ENCODE results near the gene TDRD7.
A peak's percentile ranks its signal among the peaks of the same experiment; 100 is the strongest.

Gene TDRD7

GRCh38 chr9:97479496-97480159 lies 67.7 kb downstream of the TDRD7 start:
- no peak for DNase-seq (ENCODE audit: extremely low read depth, insufficient read length)
- H3K27me3 ChIP-seq (replicated peaks; ENCODE audit: control insufficient read depth, insufficient read depth, low read length) = no peaks in the 10 kb centered on the region
- TF ChIP-seq CTCF (IDR thresholded peaks at IDR 0.05; ENCODE audit: insufficient read depth, low read length, poor library complexity, severe bottlenecking) = no peak
- peaks cover 4% of the 10 kb centered on the region for H3K36me3 ChIP-seq (ENCODE audit: control insufficient read depth, insufficient read depth, low read length)
- H3K4me3 ChIP-seq (replicated peaks; ENCODE audit: low read depth, low read length) = no peak overlapping the region

- peaks cover 4% of the 10 kb centered on the region for H3K36me3 ChIP-seq (ENCODE audit: control insufficient read depth, insufficient read depth, low read length)
- no peak for TF ChIP-seq CTCF (IDR thresholded peaks at IDR 0.05; ENCODE audit: insufficient read depth, low read length, poor library complexity, severe bottlenecking)
- DNase-seq (ENCODE audit: extremely low read depth, insufficient read length) = no peak
- H3K4me3 ChIP-seq (replicated peaks; ENCODE audit: low read depth, low read length) = no peak overlapping the region
- no peaks in the 10 kb centered on the region for H3K27me3 ChIP-seq (replicated peaks; ENCODE audit: control insufficient read depth, insufficient read depth, low read length)
These were observed 68.3 kb downstream of the TDRD7 start for GRCh38 chr9:97480174-97480573.

- Histone ChIP-seq H3K4me3 (replicated peaks; ENCODE audit: low read depth, low read length) (no peak overlapping the region), H3K36me3 (ENCODE audit: control insufficient read depth, insufficient read depth, low read length) (peaks cover 4% of the 10 kb centered on the region), H3K27me3 (replicated peaks; ENCODE audit: control insufficient read depth, insufficient read depth, low read length) (no peaks in the 10 kb centered on the region)
- no peak for TF ChIP-seq CTCF (IDR thresholded peaks at IDR 0.05; ENCODE audit: insufficient read depth, low read length, poor library complexity, severe bottlenecking)
- no peak for DNase-seq (ENCODE audit: extremely low read depth, insufficient read length)
These were observed 68.9 kb downstream of the TDRD7 start for GRCh38 chr9:97480749-97481148.

- DNase-seq (ENCODE audit: extremely low read depth, insufficient read length) = no peak
- Histone ChIP-seq H3K27me3 (replicated peaks; ENCODE audit: control insufficient read depth, insufficient read depth, low read length) (no peaks in the 10 kb centered on the region), H3K4me3 (replicated peaks; ENCODE audit: low read depth, low read length) (no peak overlapping the region), H3K36me3 (ENCODE audit: control insufficient read depth, insufficient read depth, low read length) (peaks cover 4% of the 10 kb centered on the region)
- TF ChIP-seq CTCF (IDR thresholded peaks at IDR 0.05; ENCODE audit: insufficient read depth, low read length, poor library complexity, severe bottlenecking) = no peak
These were observed 72.2 kb downstream of the TDRD7 start for GRCh38 chr9:97484134-97484533.

GRCh38 chr9:97487107-97487506 lies 75.2 kb downstream of the TDRD7 start:
- H3K27me3 ChIP-seq (replicated peaks; ENCODE audit: control insufficient read depth, insufficient read depth, low read length) = no peaks in the 10 kb centered on the region
- peaks cover 2% of the 10 kb centered on the region for H3K36me3 ChIP-seq (ENCODE audit: control insufficient read depth, insufficient read depth, low read length)
- no peak for DNase-seq (ENCODE audit: extremely low read depth, insufficient read length)
- no peak overlapping the region for H3K4me3 ChIP-seq (replicated peaks; ENCODE audit: low read depth, low read length)
- TF ChIP-seq CTCF (IDR thresholded peaks at IDR 0.05; ENCODE audit: insufficient read depth, low read length, poor library complexity, severe bottlenecking) = peak; percentile 15

GRCh38 chr9:97487861-97488260 lies 76.0 kb downstream of the TDRD7 start:
- Histone ChIP-seq H3K27me3 (replicated peaks; ENCODE audit: control insufficient read depth, insufficient read depth, low read length) (no peaks in the 10 kb centered on the region), H3K4me3 (replicated peaks; ENCODE audit: low read depth, low read length) (no peak overlapping the region), H3K36me3 (ENCODE audit: control insufficient read depth, insufficient read depth, low read length) (peaks cover 1% of the 10 kb centered on the region; the same call in 1 of the 2 replicates)
- no peak for DNase-seq (ENCODE audit: extremely low read depth, insufficient read length)
- no peak for TF ChIP-seq CTCF (IDR thresholded peaks at IDR 0.05; ENCODE audit: insufficient read depth, low read length, poor library complexity, severe bottlenecking)
